HG03378 (cell line): ENCODE results near the gene MAP3K14.

Experiments
- ATAC-seq: cut with Tn5 transposase; IDR thresholded peaks from one replicate; pipeline ENCODE4 v1.9.1; 2021; ENCODE audit warnings: mild to moderate bottlenecking, moderate library complexity; ENCODE audit not compliant: unreplicated experiment

MAP3K14 gene

DNA sequence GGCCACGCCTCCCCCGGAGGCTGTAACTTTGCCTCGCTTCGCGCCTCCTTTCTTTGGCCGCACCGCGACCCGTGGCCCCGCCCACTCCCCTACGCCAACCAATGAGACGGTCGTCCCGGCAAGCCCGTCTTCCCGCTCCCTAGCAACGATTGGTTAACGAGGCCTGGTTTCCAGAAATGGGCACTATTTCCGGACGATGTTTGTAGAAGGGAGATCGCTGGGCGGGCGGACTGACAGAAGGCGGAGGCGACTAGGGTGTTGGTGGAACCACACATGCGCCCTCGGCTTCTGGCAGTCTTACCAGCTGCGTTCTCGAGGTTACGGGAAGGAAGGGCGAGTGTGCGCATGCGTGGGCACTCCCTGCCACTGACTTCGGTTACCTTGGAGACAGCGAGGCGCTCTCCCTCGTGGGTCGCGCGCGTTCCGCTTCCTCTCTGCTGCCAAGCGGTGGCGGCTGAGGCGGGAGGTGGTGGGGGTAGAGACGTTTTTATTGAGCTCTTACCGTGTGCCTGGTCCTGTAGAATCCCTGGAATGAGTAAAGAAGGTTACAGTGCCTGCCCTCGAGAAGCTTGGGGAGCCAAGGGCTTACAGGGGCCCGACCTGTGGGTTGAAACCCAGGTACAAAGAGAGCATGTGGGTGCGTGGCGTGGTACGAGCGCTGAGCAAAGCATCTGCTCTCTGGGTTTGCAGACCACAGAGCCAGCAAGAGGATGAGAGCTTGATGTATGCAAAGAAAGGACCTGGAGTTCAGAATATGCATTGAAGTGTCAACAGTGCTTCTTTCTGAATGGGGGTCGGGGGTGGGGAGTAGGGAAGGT lies 500 bp upstream of the MAP3K14 start:
- ATAC-seq = peak; percentile 75

DNA sequence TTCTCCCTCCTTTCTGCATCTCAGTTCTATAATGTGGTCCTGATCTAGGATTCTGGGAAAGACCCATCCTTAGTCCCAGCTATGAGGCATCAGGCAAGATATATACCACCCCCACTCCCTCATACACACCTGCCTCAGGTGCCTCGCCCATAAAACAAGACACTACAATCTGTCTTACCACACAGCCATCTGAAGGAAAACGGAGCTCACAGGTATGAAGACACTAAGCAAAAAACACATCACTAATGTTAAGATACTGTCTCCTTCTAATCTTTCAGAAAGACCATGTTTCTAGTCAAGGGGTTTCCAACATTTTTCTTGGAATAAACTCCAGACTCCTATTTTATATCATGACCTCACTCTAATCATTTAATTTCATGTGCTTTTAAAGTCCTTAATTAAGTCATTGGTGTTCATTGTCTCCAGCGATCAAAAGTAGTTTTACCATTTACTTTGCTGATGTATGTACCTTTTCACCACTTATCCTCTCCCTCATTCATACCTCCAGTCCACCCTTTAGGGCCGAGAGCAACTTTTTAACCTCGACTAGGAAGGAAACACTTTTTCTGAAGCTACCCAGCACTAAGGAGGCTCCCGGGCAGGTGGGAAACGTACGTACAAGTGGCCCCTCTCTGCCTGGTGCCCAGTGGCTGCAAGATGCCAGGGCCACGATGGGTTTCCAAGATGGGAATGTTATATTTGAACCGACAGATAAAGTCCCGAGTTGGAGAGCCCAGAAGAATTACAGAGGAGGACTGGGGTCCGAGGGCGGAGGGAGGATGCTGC lies 979 bp downstream of the MAP3K14 start:
- no peak for ATAC-seq

DNA sequence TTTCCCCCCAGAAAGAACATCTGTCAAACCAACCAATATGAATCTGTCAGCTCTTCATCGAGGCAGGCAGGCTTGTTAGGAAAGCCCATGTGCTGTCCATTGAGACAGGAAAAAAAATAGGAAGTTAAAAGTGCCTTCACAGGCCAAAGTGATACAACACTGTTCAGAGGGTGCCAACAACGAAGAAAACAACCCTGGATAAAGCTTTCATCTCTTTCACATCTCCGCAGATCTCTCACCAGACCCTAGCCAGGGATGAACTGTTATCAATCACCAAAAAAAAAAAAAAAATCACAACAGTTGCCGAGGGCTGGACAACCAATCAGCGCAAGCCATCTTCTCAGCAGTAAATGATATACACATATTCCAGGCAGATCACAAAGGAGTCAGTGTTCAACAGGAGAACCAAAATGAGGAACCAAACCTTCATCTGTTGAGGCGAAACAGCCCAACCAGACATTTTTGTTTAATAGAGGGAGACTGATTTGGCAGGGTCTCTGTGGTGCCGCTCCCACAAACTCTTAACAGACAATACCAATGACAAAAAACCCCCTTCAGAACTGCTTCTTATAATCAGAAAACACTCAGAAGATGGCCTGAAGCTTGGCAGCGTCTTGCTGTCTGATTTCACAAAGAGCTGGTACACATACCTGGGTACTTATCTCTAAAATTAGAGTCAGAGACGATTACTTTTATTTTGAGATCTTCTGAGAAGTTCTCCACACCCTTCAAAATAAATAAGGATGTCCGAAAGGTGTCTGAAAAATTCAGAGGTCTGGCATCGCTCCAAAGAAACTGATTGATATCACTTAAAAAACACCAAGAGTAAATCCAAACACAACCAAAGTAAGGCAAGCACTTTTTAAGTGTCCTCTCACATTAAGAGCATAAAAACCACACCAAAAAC lies 1.8 kb downstream of the MAP3K14 start:
- no peak for ATAC-seq

GRCh38 chr17:45313996-45314740 lies 2.7 kb downstream of the MAP3K14 start:
- ATAC-seq = no peak

DNA sequence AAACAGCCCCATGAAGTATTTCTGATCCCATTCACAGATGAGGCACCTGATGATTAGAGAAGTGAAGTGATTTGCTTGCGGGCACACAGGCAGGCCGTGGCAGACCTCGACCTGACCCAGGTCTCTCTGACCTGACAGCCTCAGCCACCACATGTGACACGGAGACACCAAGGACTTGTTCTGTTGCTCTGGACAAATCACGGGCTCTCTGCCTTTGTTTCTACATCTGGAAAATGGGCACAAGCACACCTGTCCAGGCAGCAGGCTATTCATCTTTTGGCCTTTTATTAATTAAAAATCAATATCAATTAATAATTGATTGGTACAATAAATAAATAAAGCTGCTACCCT lies 3.4 kb downstream of the MAP3K14 start:
- ATAC-seq = no peak

- no peak for ATAC-seq
Observed at GRCh38 chr17:45312477-45313420, 4.1 kb downstream of the MAP3K14 start.

GRCh38 chr17:45311760-45312476 lies 4.9 kb downstream of the MAP3K14 start:
- no peak for ATAC-seq

GRCh38 chr17:45311401-45311759 lies 5.4 kb downstream of the MAP3K14 start:
- no peak for ATAC-seq

GRCh38 chr17:45310380-45311324 lies 6.2 kb downstream of the MAP3K14 start:
- ATAC-seq = no peak

DNA sequence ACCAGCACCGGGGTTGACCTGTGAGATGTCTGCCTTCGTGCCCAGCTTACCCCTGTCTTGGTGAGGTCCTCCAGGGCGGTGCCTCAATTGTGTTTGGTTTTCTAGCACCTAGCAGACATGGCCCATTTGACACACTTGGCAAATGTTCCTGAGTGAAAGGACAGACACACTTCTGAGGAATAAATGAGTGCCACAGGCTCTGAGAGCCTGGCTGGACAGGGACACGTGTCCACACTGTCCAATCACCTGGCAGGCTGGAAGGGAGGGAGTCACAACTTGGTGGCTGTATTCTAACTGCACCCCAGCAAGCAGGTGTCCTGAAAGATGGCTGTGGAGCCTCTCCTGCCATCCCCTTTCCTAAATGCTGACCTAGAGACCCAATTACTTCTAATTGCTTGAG lies 7.4 kb downstream of the MAP3K14 start:
- no peak for ATAC-seq

- ATAC-seq = no peak
Observed at GRCh38 chr17:45308840-45309239, 8.0 kb downstream of the MAP3K14 start.

DNA sequence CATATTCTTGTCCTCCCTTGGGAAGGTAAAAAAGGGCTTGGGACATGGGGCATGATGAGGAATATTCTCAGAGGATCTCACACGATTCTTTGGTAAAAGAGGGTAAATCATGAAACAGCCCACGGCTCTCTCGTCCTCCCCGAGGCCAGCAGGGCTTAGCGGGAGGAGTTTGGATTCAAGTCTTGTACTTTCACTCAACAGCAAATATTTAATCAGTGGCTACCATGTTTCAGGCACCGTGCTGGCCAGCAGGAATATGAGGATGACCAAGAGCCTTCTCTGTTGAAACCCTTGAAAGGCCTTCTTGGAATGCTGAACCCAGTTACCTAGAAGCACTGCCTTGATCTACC lies 8.8 kb downstream of the MAP3K14 start:
- ATAC-seq = no peak

DNA sequence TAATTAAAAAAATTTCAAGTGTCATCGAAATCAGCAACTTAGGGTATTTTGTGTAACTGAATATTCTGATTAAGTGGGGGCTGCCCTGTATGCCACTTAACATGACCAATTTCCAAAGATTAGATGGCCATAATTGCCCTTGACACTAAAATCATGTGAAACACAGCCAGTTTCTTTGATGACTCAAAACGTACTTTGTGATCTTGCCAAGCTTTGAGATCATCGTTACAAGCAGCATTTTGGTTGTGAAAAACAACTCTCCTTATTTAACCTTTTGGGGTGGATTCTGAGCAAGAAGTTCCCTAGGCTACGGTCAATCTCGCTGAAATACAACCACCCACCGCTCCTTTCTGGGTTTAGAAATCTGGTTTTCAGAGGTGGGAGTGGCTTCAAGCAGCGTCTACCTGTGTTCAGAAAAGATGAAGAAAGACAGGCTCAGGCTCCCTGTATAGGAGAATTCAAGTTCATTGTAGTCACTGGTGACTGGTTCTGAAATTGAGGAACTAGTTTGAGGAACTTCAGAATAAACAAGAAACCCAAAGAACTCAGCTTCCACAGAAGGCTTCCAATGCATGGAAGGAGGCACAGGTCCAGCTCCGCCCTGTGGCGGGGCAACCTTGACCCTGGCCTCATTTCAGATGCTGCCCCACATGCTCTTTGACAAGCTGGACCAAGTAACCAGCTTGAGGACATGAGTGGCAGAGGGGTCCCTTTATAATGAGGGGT lies 9.4 kb downstream of the MAP3K14 start:
- ATAC-seq = no peak

DNA sequence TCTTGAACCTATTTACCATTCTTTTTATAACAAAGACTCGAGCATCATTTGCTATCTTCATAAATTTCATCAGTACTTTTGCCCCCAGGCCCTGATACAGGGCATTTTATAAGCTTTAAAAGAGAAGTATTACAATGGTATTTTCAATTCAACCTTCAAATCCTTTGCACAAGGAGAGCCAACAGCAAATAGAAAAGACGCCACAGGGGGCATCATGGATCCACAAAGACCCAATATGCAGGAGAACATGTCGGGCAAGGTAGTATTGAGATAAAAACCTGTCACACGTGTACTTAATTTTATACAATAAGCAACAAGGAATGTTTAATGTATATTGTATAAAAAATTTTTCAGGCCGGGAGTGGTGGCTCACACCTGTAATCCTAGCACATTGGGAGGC lies 10.2 kb downstream of the MAP3K14 start:
- no peak for ATAC-seq

- ATAC-seq = no peak
Observed at GRCh38 chr17:45306094-45306493, 10.7 kb downstream of the MAP3K14 start.

GRCh38 chr17:45305530-45306087 lies 11.2 kb downstream of the MAP3K14 start:
- ATAC-seq = no peak

- ATAC-seq = peak; percentile 45
Observed at GRCh38 chr17:45302649-45303173, 14.1 kb downstream of the MAP3K14 start.
